SK-N-SH treated with all-trans-retinoic acid at 6 μM for 48 hours (cell line): ENCODE data around the gene SYNDIG1.

ENCODE experiments used
- ATAC-seq: fragments of 200-7000 bp; cut with Tn5 transposase; 3 replicates; pipeline ENCODE4 v1.9.1; 2020; ENCODE audit warnings: mild to moderate bottlenecking, moderate library complexity
- ARNTL ChIP-seq: fragments of 450-650 bp; formaldehyde crosslinking; IDR thresholded peaks from 2 replicates; pipeline ENCODE4 v1.5.0; 2020; ENCODE audit warnings: low read depth, mild to moderate bottlenecking, moderate library complexity, borderline replicate concordance
- BACH2 ChIP-seq: fragments of 250-450 bp; sonication (Bioruptor Pico); IDR thresholded peaks from 2 replicates; pipeline ENCODE4 v1.9.0; 2021; ENCODE audit warnings: mild to moderate bottlenecking, borderline replicate concordance
- CSDC2 ChIP-seq: fragments of 250-450 bp; sonication (Bioruptor Pico); IDR thresholded peaks from 2 replicates; pipeline ENCODE4 v1.5.0; 2020; ENCODE audit warnings: mild to moderate bottlenecking, moderate library complexity
- ESRRG ChIP-seq: fragments of 250-450 bp; sonication (Bioruptor Pico); IDR thresholded peaks from 2 replicates; pipeline ENCODE4 v1.6.1; 2021; ENCODE audit warnings: mild to moderate bottlenecking
- GLIS3 ChIP-seq: fragments of 250-450 bp; sonication (Bioruptor Pico); IDR thresholded peaks from 2 replicates; pipeline ENCODE4 v1.5.0; 2020; ENCODE audit warnings: mild to moderate bottlenecking, moderate library complexity
- ISL1 ChIP-seq: fragments of 250-450 bp; sonication (Bioruptor Pico); IDR thresholded peaks from 2 replicates; pipeline ENCODE4 v2.1.2; 2022; ENCODE audit warnings: mild to moderate bottlenecking, moderate library complexity
- OSR1 ChIP-seq: fragments of 250-450 bp; sonication (Bioruptor Pico); IDR thresholded peaks from 2 replicates; pipeline ENCODE4 v1.8.0; 2022; ENCODE audit warnings: moderate library complexity, mild to moderate bottlenecking, inconsistent platforms
- PPARA ChIP-seq: fragments of 250-450 bp; sonication (Bioruptor Pico); IDR thresholded peaks from 2 replicates; pipeline ENCODE4 v1.5.0; 2020; ENCODE audit warnings: mild to moderate bottlenecking, borderline replicate concordance
- RARB ChIP-seq: fragments of 250-450 bp; sonication (Bioruptor Pico); IDR thresholded peaks from 2 replicates; pipeline ENCODE4 v1.8.0; 2021; ENCODE audit warnings: mild to moderate bottlenecking, moderate library complexity
- SNAI2 ChIP-seq: fragments of 250-450 bp; sonication (Bioruptor Pico); IDR thresholded peaks from 2 replicates; pipeline ENCODE4 v1.5.0; 2020; ENCODE audit warnings: mild to moderate bottlenecking, moderate library complexity
- TCF4 ChIP-seq: fragments of 250-450 bp; sonication (Bioruptor Pico); IDR thresholded peaks from 2 replicates; pipeline ENCODE4 v1.8.0; 2021; ENCODE audit warnings: mild to moderate bottlenecking, moderate library complexity, borderline replicate concordance
- TOX ChIP-seq: fragments of 250-450 bp; sonication (Bioruptor Pico); IDR thresholded peaks from 2 replicates; pipeline ENCODE4 v1.8.0; 2021; ENCODE audit warnings: mild to moderate bottlenecking, moderate library complexity, borderline replicate concordance
- ZC3H10 ChIP-seq: fragments of 250-450 bp; sonication (Bioruptor Pico); IDR thresholded peaks from 2 replicates; pipeline ENCODE4 v1.5.1; 2021; ENCODE audit warnings: mild to moderate bottlenecking, moderate library complexity
- ZFP3 ChIP-seq: fragments of 250-450 bp; sonication (Bioruptor Pico); IDR thresholded peaks from 2 replicates; pipeline ENCODE4 v1.5.0; 2020; ENCODE audit warnings: mild to moderate bottlenecking, moderate library complexity
- ZNF565 ChIP-seq: fragments of 450-650 bp; formaldehyde crosslinking; conservative IDR thresholded peaks from 2 replicates; pipeline ENCODE4 v1.5.0; 2020; ENCODE audit warnings: low read depth, mild to moderate bottlenecking, moderate library complexity
- ZNF70 ChIP-seq: fragments of 450-650 bp; formaldehyde crosslinking; IDR thresholded peaks from 2 replicates; pipeline ENCODE4 v1.5.0; 2020; ENCODE audit warnings: mild to moderate bottlenecking, moderate library complexity
- TF ChIP-seq, protein P1 (sequence below): fragments of 250-450 bp; sonication (Bioruptor Pico); IDR thresholded peaks from 2 replicates; pipeline ENCODE4 v1.5.0; 2020; ENCODE audit warnings: mild to moderate bottlenecking, moderate library complexity
- TF ChIP-seq, protein P2 (sequence below): fragments of 250-450 bp; sonication (Bioruptor Pico); IDR thresholded peaks from 2 replicates; pipeline ENCODE4 v1.5.1; 2021; ENCODE audit warnings: mild to moderate bottlenecking, moderate library complexity
- TF ChIP-seq, protein P3 (sequence below): fragments of 250-450 bp; sonication (Bioruptor Pico); IDR thresholded peaks from 2 replicates; pipeline ENCODE4 v1.8.0; 2020; ENCODE audit warnings: mild to moderate bottlenecking, moderate library complexity, borderline replicate concordance
- TF ChIP-seq, protein P4 (sequence below): fragments of 250-450 bp; sonication (Bioruptor Pico); IDR thresholded peaks from 2 replicates; pipeline ENCODE4 v1.5.1; 2020; ENCODE audit warnings: low read depth, mild to moderate bottlenecking, moderate library complexity
- TF ChIP-seq, protein P5 (sequence below): fragments of 250-450 bp; sonication (Bioruptor Pico); IDR thresholded peaks from 2 replicates; pipeline ENCODE4 v1.8.0; 2021; ENCODE audit warnings: low read depth, mild to moderate bottlenecking, moderate library complexity, borderline replicate concordance

SYNDIG1 gene

DNA sequence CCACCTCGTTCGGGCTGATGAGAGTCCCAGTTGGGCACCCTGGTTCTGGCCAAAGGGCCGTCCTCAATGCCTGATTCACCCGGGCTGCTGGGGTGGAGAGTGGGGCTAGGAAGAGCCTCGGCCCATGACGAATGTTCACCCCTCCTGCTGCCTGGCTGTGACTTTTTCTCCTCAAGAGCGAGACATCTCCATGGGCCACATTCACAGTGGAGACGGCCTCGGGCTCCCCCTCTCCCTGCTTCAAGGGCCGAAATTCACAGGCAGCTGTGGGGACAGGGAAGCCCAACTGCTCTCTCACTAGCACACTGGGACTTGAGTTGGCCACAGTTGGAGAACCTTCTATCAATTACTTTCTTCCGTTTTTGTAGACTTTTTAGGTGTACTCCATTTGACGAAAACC lies 138.0 kb downstream of the SYNDIG1 start:
- no peak for TF ChIP-seq TCF4 (CRISPR knock-in tag)
- TF ChIP-seq RARB (CRISPR knock-in tag): no peak
- TF ChIP-seq ZC3H10 (CRISPR knock-in tag): no peak
- TF ChIP-seq ZNF565: no peak
- TF ChIP-seq, protein P1, sequence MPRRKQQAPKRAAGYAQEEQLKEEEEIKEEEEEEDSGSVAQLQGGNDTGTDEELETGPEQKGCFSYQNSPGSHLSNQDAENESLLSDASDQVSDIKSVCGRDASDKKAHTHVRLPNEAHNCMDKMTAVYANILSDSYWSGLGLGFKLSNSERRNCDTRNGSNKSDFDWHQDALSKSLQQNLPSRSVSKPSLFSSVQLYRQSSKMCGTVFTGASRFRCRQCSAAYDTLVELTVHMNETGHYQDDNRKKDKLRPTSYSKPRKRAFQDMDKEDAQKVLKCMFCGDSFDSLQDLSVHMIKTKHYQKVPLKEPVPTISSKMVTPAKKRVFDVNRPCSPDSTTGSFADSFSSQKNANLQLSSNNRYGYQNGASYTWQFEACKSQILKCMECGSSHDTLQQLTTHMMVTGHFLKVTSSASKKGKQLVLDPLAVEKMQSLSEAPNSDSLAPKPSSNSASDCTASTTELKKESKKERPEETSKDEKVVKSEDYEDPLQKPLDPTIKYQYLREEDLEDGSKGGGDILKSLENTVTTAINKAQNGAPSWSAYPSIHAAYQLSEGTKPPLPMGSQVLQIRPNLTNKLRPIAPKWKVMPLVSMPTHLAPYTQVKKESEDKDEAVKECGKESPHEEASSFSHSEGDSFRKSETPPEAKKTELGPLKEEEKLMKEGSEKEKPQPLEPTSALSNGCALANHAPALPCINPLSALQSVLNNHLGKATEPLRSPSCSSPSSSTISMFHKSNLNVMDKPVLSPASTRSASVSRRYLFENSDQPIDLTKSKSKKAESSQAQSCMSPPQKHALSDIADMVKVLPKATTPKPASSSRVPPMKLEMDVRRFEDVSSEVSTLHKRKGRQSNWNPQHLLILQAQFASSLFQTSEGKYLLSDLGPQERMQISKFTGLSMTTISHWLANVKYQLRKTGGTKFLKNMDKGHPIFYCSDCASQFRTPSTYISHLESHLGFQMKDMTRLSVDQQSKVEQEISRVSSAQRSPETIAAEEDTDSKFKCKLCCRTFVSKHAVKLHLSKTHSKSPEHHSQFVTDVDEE: no peak
- no peak for TF ChIP-seq ZNF70
- no peak for TF ChIP-seq CSDC2 (CRISPR knock-in tag)
- no peak for TF ChIP-seq ZFP3
- ATAC-seq: no peak

DNA sequence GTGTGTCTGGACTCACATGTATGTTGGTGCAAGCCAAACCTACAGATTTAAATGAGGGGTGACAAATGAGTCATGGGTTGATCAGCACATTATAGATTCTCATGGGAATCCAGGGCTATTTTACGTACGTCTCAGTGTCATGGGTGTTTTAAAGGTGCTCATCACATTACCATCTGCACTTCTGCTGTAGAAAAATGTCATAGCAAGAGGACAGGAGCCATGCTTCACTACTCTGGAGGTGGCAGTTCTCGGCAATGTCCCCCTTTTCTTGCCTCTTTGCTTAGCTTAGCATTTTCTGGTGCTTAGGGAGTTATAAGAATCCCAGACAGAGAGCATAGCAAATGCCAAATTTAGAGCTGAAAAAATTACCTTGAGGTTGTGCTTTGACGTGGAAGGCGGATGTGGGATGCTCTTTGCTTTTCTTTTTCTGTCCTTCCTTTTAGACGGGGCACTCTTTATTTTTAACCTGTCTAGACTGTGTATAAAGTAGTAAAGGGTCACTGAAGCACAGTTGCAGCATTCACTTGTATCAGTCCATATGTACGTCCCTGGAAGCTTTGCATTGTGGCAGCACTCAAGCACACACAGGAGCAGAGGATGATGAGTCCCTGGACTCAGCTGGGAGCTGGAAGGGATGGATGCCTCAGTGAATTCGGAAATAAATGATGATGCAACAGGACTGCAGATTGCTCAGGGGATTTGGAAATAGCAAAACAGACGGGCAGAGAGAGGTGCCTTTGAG lies 139.7 kb downstream of the SYNDIG1 start:
- no peak for TF ChIP-seq ARNTL (CRISPR knock-in tag)
- TF ChIP-seq, protein P1: no peak
- TF ChIP-seq SNAI2: no peak
- no peak for TF ChIP-seq OSR1 (CRISPR knock-in tag)
- TF ChIP-seq RARB (CRISPR knock-in tag): no peak
- TF ChIP-seq TCF4 (CRISPR knock-in tag): no peak
- TF ChIP-seq PPARA (CRISPR knock-in tag): no peak
- TF ChIP-seq, protein P2, sequence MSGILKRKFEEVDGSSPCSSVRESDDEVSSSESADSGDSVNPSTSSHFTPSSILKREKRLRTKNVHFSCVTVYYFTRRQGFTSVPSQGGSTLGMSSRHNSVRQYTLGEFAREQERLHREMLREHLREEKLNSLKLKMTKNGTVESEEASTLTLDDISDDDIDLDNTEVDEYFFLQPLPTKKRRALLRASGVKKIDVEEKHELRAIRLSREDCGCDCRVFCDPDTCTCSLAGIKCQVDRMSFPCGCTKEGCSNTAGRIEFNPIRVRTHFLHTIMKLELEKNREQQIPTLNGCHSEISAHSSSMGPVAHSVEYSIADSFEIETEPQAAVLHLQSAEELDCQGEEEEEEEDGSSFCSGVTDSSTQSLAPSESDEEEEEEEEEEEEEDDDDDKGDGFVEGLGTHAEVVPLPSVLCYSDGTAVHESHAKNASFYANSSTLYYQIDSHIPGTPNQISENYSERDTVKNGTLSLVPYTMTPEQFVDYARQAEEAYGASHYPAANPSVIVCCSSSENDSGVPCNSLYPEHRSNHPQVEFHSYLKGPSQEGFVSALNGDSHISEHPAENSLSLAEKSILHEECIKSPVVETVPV (CRISPR knock-in tag): no peak
- no peak for TF ChIP-seq TOX (CRISPR knock-in tag)
- TF ChIP-seq ZFP3: no peak
- TF ChIP-seq BACH2 (CRISPR knock-in tag): no peak
- TF ChIP-seq, protein P3, sequence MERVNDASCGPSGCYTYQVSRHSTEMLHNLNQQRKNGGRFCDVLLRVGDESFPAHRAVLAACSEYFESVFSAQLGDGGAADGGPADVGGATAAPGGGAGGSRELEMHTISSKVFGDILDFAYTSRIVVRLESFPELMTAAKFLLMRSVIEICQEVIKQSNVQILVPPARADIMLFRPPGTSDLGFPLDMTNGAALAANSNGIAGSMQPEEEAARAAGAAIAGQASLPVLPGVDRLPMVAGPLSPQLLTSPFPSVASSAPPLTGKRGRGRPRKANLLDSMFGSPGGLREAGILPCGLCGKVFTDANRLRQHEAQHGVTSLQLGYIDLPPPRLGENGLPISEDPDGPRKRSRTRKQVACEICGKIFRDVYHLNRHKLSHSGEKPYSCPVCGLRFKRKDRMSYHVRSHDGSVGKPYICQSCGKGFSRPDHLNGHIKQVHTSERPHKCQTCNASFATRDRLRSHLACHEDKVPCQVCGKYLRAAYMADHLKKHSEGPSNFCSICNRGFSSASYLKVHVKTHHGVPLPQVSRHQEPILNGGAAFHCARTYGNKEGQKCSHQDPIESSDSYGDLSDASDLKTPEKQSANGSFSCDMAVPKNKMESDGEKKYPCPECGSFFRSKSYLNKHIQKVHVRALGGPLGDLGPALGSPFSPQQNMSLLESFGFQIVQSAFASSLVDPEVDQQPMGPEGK (CRISPR knock-in tag): no peak
- ATAC-seq: no peak

DNA sequence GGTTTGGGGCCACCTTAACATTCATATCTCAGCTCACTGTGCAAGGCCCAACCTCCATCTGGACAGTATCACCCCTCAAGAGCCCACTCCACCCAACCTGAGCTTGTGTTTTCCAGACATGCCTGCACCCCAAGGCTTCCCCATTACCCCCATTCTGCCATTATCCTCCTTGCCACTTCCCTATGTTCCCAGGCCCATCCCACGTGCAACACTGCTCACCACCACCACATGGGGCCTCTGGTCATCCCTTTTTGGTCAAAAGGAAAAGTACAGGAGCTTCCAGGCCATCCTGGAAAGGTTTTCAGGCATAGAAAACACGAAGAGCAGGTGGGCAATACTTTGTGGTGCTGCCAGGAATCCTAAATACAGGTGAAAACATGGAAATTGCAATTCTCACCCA lies 140.3 kb downstream of the SYNDIG1 start:
- TF ChIP-seq TCF4 (CRISPR knock-in tag): no peak
- TF ChIP-seq ZNF70: no peak
- TF ChIP-seq, all 23 proteins: peak for 0

DNA sequence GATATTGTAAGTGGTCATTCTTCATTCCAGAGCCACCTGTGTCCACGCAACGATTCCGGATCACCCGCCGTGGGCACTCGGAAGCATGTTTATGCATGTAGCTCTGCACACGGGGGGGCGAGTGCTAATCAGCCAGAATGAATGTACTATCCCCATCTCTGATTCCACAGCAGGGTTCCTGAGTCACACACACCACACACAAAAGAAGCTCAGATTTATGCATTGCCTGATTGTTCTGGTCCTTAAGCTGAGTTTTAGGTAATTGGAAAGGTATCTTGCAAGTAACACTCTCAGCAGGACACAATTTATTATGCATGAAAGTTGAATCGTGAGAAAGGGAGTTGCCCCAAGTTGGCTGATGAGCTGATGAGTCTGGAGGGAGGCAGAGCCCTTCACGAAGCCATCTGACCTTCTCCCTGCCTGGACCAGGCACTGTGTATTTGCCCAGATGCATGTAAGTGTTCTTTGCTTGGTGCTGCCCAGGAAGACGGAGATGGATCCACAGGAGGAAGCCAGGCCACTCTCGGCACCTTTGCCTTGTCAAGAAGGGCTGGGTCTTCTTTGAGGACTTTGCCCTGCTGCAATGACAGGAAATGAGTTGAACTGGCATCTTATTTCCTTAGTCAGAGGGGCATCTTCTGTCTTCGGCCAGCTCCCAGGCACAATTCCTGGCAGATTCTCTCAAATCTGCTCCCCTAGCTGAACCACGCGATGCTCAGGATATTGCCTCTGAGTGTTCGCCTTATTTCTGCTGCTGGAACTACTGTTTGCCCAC lies 141.1 kb downstream of the SYNDIG1 start:
- TF ChIP-seq, protein P2 (CRISPR knock-in tag): no peak
- no peak for TF ChIP-seq GLIS3 (CRISPR knock-in tag)
- TF ChIP-seq, protein P4, sequence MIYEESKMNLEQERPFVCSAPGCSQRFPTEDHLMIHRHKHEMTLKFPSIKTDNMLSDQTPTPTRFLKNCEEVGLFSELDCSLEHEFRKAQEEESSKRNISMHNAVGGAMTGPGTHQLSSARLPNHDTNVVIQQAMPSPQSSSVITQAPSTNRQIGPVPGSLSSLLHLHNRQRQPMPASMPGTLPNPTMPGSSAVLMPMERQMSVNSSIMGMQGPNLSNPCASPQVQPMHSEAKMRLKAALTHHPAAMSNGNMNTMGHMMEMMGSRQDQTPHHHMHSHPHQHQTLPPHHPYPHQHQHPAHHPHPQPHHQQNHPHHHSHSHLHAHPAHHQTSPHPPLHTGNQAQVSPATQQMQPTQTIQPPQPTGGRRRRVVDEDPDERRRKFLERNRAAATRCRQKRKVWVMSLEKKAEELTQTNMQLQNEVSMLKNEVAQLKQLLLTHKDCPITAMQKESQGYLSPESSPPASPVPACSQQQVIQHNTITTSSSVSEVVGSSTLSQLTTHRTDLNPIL (CRISPR knock-in tag): no peak
- TF ChIP-seq ESRRG (CRISPR knock-in tag): no peak
- no peak for TF ChIP-seq TOX (CRISPR knock-in tag)
- TF ChIP-seq ISL1 (CRISPR knock-in tag): no peak
- TF ChIP-seq, protein P5, sequence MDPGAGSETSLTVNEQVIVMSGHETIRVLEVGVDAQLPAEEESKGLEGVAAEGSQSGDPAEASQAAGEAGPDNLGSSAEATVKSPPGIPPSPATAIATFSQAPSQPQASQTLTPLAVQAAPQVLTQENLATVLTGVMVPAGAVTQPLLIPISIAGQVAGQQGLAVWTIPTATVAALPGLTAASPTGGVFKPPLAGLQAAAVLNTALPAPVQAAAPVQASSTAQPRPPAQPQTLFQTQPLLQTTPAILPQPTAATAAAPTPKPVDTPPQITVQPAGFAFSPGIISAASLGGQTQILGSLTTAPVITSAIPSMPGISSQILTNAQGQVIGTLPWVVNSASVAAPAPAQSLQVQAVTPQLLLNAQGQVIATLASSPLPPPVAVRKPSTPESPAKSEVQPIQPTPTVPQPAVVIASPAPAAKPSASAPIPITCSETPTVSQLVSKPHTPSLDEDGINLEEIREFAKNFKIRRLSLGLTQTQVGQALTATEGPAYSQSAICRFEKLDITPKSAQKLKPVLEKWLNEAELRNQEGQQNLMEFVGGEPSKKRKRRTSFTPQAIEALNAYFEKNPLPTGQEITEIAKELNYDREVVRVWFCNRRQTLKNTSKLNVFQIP: no peak
- TF ChIP-seq CSDC2 (CRISPR knock-in tag): no peak
- no peak for TF ChIP-seq ARNTL (CRISPR knock-in tag)
- ATAC-seq: no peak

More for the DNA sequence above, 140.3 kb downstream of the SYNDIG1 start:
- no peak for ATAC-seq
